NCI-H446 treated with DMSO at 0.1 percent for 48 hours (cell line): ENCODE measurements around the gene TMEM132E.

Source experiments
- DNase-seq: peaks from one replicate; lab custom pipeline; 2025; lab: John Stamatoyannopoulos, UW

The TMEM132E gene

GRCh38 chr17:34606763-34607162 is 27.4 kb downstream of the TMEM132E start:
- DNase-seq = no peak

GRCh38 chr17:34607917-34608316 is 28.5 kb downstream of the TMEM132E start:
- DNase-seq = no peak

DNA sequence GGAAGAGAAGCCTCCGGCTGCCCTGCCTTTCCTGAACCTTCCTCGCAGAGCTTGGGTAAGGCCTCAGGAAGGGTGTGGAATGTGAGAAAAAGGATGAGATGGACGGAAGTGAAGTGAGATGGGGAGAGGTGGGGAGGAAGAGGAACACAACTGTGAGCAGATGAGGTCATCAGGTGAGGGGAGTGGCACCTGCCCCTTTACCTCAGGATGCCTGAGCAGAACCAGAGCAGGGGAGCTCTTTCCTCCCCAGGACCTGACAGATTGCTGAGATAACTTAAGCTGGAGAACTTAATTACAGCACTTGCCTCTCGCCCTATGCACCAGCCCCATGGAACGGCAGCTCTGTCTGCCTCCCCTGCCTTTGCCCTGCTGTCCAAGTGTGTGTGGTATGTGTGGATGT is 29.8 kb downstream of the TMEM132E start:
- DNase-seq = no peak

DNA sequence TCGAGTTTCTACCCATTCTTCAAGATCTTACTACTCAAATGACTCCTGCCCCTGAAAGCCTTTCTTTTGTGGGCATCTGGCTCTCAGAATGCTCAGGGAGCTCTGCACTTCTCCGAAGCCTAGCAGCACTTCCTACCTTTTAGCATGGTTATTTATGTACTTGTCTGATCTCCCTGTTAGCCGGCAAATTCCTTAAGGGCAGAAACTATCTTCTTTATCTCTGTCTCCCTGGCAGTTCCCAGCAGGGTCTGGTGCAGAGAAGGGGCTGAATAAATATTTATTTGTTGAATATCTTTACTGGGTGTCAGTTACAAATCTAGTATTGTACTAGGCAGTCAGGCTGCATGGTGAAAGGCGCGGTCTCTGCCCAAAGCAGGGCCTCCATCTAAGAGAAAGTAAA is 30.7 kb downstream of the TMEM132E start:
- DNase-seq = no peak

GRCh38 chr17:34610506-34610905 is 31.1 kb downstream of the TMEM132E start:
- no peak for DNase-seq

- no peak for DNase-seq
Measured at GRCh38 chr17:34613064-34614019, 34.0 kb downstream of the TMEM132E start.

- DNase-seq = no peak
Measured at GRCh38 chr17:34614698-34615097, 35.3 kb downstream of the TMEM132E start.

- no peak for DNase-seq
Measured at GRCh38 chr17:34615326-34615725, 35.9 kb downstream of the TMEM132E start.

- no peak for DNase-seq
Measured at GRCh38 chr17:34616148-34616547, 36.8 kb downstream of the TMEM132E start.

DNA sequence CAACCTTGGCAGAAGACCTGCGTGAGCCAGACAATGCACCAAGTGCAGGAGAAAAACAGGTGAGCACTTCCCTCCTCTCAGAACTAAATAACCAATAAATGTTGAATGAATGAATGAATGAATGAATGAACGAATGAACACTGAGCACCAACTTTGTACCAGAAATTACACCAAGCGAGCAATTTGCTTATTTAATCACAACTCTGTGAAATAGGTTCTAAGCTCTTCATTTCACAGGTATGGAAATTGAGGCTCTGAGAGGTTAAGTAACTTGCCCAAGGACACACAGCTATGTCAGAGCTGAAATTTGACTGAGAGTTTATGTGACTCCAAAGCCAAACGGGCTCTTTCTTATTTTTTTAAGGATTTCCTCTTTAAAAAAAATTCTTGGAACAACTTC is 38.0 kb downstream of the TMEM132E start:
- no peak for DNase-seq

- DNase-seq = no peak
Measured at GRCh38 chr17:34619687-34620217, 40.4 kb downstream of the TMEM132E start.

DNA sequence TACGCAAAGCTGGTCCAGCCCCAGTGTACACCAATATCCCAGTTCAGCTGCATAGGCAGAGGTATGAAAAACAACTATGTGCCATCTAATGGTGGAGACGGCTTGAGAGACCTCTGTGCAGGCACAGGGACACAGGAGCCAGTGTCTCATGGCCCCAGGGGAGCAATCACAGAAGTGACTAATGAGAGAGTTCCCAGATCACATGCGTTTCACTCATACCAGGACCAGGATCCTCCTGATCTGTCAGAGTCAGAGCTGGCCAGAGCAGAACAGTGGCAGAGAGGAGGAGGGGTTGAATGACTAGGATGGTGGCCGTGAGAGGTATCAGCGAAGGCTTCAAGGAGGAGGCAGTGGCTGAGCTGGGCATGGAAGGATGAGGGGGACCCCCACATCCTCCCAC is 41.1 kb downstream of the TMEM132E start:
- DNase-seq = no peak

- no peak for DNase-seq
Measured at GRCh38 chr17:34622862-34623623, 43.7 kb downstream of the TMEM132E start.

DNA sequence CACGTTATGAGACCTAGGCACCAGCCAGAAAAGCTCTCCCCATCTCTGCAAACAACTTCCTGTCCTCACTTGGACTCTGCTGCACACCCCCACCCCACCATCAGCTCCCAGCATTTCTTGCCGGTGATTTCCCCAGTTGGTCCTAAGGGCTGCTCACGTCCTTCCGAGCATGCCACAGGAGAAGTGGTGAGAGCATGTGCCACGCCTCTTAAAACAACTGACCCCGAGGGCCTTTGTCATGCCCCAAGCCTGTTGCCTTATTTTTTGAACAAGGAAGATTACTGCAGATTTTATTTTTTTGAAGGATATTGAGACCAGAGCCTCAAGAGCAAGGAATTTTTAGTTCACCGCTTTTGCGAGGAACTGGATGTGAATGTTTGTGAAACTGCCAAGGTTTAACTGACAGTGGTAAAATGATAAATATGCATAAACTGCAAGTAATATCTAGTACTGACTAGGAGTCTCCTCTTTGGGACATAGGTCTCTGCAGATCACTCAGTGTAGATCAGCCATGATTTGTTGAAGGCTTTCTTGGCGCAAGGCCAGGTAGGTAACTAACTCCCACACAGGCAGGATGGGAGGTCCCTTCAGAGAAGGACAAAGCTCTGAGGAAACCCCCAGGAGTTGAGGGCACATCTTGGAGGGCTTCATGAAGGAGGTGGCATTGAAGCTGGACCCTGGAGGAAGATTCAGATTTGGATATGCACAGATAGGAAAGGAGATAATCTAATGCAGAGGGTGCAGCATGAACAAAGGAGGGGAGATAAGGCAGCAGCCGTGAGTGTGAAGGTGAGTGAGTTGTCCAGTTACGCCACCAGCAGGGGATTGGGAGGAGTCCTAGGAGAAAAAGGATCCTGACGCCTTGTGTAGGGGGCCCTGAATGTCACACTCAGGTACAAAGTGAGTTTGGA is 44.7 kb downstream of the TMEM132E start:
- no peak for DNase-seq

DNA sequence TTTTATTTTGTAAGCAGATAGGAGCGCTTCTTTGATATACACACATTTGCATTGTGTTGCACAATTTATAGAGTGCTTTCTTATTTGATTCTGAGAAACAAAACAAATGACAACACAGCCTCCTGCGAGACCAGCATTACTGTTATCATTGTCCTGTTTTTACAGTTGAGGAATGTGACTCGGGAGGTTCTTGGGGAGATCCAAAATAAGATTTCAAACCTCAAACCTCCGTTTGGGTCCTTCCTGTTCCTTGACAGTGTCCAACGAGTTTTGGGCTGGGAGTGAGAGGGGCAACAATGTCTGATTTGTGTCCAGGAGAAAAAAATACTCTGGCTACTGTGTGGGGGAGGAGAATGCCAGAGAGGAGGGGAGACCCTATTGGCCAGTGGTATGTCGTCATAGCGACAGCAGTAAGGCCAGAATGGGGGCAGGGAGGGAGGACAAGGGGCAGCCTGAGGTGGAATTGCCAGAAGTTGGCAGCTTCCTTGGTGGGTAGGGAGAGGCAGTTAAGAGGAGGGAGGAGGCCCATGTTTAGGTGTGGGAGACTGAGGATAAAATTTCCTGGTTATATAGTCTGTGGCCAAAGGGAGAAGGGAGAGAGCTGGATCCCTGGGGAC is 45.5 kb downstream of the TMEM132E start:
- DNase-seq = no peak

DNA sequence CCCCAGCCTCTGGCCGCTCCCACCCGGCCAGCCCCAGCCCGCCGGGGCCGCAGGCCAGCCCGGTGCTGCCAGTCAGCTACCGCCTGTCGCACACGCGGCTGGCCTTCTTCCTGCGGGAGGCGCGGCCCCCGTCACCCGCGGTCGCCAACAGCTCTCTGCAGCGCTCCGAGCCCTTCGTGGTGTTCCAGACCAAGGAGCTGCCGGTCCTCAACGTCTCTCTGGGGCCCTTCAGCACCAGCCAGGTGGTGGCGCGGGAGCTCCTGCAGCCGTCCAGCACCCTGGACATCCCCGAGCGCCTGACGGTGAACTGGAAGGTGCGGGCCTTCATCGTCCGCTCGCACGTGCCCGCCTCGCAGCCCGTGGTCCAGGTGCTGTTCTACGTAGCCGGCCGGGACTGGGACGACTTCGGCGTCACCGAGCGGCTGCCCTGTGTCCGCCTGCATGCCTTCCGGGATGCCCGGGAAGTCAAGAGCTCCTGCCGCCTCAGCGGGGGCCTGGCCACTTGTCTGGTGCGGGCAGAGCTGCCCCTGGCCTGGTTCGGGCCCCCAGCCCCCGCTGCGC is 46.8 kb downstream of the TMEM132E start:
- no peak for DNase-seq

- DNase-seq = no peak
Measured at GRCh38 chr17:34628879-34629278, 49.5 kb downstream of the TMEM132E start.

GRCh38 chr17:34633351-34633750 is 54.0 kb downstream of the TMEM132E start:
- no peak for DNase-seq

DNA sequence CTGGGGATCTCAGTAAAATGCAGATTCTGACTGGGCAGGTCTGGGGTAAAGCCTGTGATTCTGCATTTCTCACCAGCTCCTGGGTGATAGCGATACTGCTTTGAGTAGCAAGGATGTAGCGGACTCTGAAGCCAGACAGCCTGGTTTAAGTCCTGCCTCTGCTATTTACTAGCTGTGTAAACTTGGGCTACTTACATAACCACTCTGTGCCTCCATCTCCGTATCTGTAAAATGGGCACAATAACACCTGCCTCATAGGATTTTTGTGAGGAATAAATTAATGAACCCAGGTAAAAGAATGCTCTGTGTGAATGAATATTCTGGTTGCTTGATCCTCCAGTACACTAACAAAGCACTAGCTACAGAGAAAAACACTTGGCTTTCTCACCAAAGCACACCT is 54.4 kb downstream of the TMEM132E start:
- no peak for DNase-seq

DNA sequence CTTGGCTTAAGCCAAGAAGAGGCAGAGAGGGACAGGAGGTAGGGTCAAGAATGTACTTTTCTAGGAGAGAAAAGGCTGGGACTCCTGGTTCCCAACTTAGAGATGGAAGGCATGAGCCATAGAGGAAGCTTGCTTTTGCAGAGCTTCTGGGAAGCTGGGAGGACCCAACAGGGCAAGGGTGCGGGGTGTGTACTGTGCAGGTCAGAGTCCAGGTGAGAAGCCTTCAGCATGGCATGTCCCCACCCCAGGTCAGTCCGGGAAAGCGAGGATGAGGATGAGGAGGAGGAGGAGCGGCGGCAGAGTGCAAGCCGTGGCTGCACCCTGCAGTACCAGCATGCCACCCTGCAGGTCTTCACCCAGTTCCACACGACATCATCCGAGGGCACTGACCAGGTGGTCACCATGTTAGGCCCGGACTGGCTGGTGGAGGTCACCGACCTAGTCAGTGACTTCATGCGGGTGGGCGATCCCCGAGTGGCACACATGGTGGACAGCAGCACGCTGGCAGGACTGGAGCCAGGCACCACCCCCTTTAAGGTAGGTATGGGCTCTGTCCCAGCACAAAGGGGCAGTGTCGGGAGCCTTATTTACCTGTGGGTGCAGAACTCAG is 55.3 kb downstream of the TMEM132E start:
- DNase-seq = no peak

GRCh38 chr17:34635876-34636275 is 56.5 kb downstream of the TMEM132E start:
- DNase-seq = no peak
